ENCODE results near the gene CD38.
"Not testable (repeated sequence)": the region's sequence is repeated elsewhere in the genome, so short reads cannot be mapped to it uniquely, and the experiment has no call there.

The CD38 gene

DNA sequence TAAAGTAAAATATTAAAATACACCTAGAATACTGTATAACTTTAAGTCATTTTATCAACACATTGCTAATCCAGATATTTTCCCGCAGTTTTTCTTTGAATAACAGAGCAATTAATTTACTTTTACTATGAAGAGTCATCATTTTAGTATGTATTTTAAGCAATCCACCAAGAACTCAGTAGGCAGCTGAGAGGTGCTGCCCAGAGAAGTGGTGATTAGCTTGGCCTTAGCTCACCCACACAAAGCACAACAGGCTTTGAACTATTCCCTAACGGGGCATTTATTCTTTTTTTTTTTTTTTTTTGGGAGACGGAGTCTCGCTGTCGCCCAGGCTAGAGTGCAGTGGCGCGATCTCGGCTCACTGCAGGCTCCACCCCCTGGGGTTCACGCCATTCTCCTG, 74.4 kb downstream of the CD38 start:
- Histone ChIP-seq H3K4ac (ENCODE audit: low read depth in 1 of 2, low read length in 2 of 2) (no peak overlapping the region), H2BK5ac (ENCODE audit: low read depth, low read length, poor library complexity, severe bottlenecking) (no peak overlapping the region), H3K4me2 (ENCODE audit: low read length, poor library complexity, severe bottlenecking) (no peak overlapping the region), H3K4me1 (ENCODE audit: control insufficient read depth, insufficient read depth, low read depth, low read length) (peaks cover 4% of the 10 kb centered on the region), H3K14ac (ENCODE audit: low read length in 2 of 2) (no peak overlapping the region), H3K9ac (ENCODE audit: low read length) (no peak overlapping the region), H3K23ac (ENCODE audit: low read length in 2 of 2) (no peak overlapping the region), H2BK120ac (ENCODE audit: low read depth, low read length) (no peak overlapping the region), H2AFZ (ENCODE audit: low read depth, low read length) (no peak overlapping the region), H3K4me3 (ENCODE audit: insufficient read depth in 1 of 2, low read depth in 1 of 2, low read length in 2 of 2) (no peak overlapping the region), H4K8ac (ENCODE audit: low read length) (no peak overlapping the region), H3K36me3 (ENCODE audit: control insufficient read depth in 1 of 2, insufficient read depth in 2 of 2, low read depth in 1 of 2, low read length in 2 of 2) (no peaks in the 10 kb centered on the region), H2BK15ac (ENCODE audit: low read depth, poor library complexity, severe bottlenecking) (no peak overlapping the region), H3K79me1 (replicated peaks; ENCODE audit: low read length, poor library complexity, severe bottlenecking) (no peaks in the 10 kb centered on the region), H3K18ac (ENCODE audit: low read depth in 1 of 2, low read length in 2 of 2) (no peak overlapping the region), H2AK5ac (ENCODE audit: low read length, severe bottlenecking) (no peak overlapping the region), H2BK12ac (ENCODE audit: low read length in 2 of 2) (no peak overlapping the region), H3K9me3 (ENCODE audit: control insufficient read depth, low read length) (no peaks in the 10 kb centered on the region), H3K27ac (ENCODE audit: low read length, poor library complexity, severe bottlenecking) (no peak overlapping the region), H3K27me3 (ENCODE audit: control insufficient read depth in 1 of 2, insufficient read depth in 1 of 2, low read length in 2 of 2) (peaks cover 0 to 17% of the 10 kb centered on the region in 2 experiments), H4K91ac (ENCODE audit: low read length) (no peak overlapping the region)
- 86% methylated on average over 1 of the region's 9 CpGs for WGBS
- DNase-seq = no peak

GRCh38 chr4:15853345-15853744, 75.2 kb downstream of the CD38 start:
- Histone ChIP-seq H3K4me1 (ENCODE audit: control insufficient read depth, insufficient read depth, low read depth, low read length) (peaks cover 2% of the 10 kb centered on the region), H2AK5ac (ENCODE audit: low read length, severe bottlenecking) (no peak overlapping the region), H3K27ac (ENCODE audit: low read length, poor library complexity, severe bottlenecking) (no peak overlapping the region), H3K4me3 (ENCODE audit: insufficient read depth in 1 of 2, low read depth in 1 of 2, low read length in 2 of 2) (no peak overlapping the region), H2AFZ (ENCODE audit: low read depth, low read length) (no peak overlapping the region), H3K79me1 (replicated peaks; ENCODE audit: low read length, poor library complexity, severe bottlenecking) (no peaks in the 10 kb centered on the region), H2BK120ac (ENCODE audit: low read depth, low read length) (no peak overlapping the region), H2BK15ac (ENCODE audit: low read depth, poor library complexity, severe bottlenecking) (no peak overlapping the region), H3K4ac (ENCODE audit: low read depth in 1 of 2, low read length in 2 of 2) (no peak overlapping the region), H3K27me3 (ENCODE audit: control insufficient read depth in 1 of 2, insufficient read depth in 1 of 2, low read length in 2 of 2) (peaks cover 0 to 24% of the 10 kb centered on the region in 2 experiments), H3K4me2 (ENCODE audit: low read length, poor library complexity, severe bottlenecking) (no peak overlapping the region), H3K14ac (ENCODE audit: low read length in 2 of 2) (no peak overlapping the region), H4K8ac (ENCODE audit: low read length) (no peak overlapping the region), H3K9ac (ENCODE audit: low read length) (no peak overlapping the region), H2BK12ac (ENCODE audit: low read length in 2 of 2) (no peak overlapping the region), H4K91ac (ENCODE audit: low read length) (no peak overlapping the region), H3K18ac (ENCODE audit: low read depth in 1 of 2, low read length in 2 of 2) (no peak overlapping the region), H3K23ac (ENCODE audit: low read length in 2 of 2) (no peak overlapping the region), H2BK5ac (ENCODE audit: low read depth, low read length, poor library complexity, severe bottlenecking) (no peak overlapping the region), H3K36me3 (ENCODE audit: control insufficient read depth in 1 of 2, insufficient read depth in 2 of 2, low read depth in 1 of 2, low read length in 2 of 2) (no peaks in the 10 kb centered on the region), H3K9me3 (ENCODE audit: control insufficient read depth, low read length) (no peaks in the 10 kb centered on the region)
- WGBS = 100% methylated on average over 3 of the region's 5 CpGs
- no peak for DNase-seq

DNA sequence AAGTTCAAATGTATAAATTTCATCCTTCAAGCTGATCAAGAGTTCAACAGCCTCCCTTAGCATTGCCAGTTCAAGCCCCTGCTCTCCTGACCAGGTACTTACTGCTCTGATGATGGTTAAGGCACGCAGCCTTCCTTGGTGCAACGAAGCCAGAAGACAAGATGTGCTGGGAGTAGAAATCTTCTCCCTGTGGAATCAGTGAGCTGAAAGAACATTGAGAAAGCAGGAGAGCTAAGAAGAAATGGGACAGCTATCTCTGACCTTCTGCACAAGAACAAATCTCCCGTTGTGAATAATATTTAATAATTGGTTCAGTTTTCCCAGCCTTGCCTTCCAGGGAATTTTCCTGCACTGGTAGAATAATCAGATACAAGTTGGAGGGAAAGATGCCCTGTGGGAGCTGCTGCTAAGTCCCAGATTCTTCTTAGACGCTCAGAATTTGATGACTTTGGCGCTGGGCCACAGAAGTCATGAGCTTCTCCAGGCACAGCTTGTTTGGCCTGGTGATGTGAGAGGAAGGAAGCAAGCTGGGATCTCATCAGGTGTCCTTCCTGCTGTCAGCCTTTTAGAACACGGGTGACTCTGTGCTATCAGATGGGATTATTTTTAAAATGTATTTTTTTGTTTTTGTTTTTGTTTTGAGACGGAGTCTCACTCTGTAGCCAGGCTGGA, 77.8 kb downstream of the CD38 start:
- no peak overlapping the region for H3K14ac ChIP-seq (ENCODE audit: low read length in 2 of 2)
- no peak overlapping the region for H2BK15ac ChIP-seq (ENCODE audit: low read depth, poor library complexity, severe bottlenecking)
- H2BK120ac ChIP-seq (ENCODE audit: low read depth, low read length) = no peak overlapping the region
- H2AK5ac ChIP-seq (ENCODE audit: low read length, severe bottlenecking) = no peak overlapping the region
- peaks cover 2% of the 10 kb centered on the region for H3K4me1 ChIP-seq (ENCODE audit: control insufficient read depth, insufficient read depth, low read depth, low read length)
- H4K8ac ChIP-seq (ENCODE audit: low read length) = no peak overlapping the region
- no peak overlapping the region for H3K9ac ChIP-seq (ENCODE audit: low read length)
- no peak overlapping the region for H2BK5ac ChIP-seq (ENCODE audit: low read depth, low read length, poor library complexity, severe bottlenecking)
- H3K18ac ChIP-seq (ENCODE audit: low read depth in 1 of 2, low read length in 2 of 2) = no peak overlapping the region
- no peak overlapping the region for H3K4ac ChIP-seq (ENCODE audit: low read depth in 1 of 2, low read length in 2 of 2)
- H2BK12ac ChIP-seq (ENCODE audit: low read length in 2 of 2) = no peak overlapping the region
- DNase-seq = no peak
- no peaks in the 10 kb centered on the region for H3K79me1 ChIP-seq (replicated peaks; ENCODE audit: low read length, poor library complexity, severe bottlenecking)
- no peaks in the 10 kb centered on the region for H3K36me3 ChIP-seq (ENCODE audit: control insufficient read depth in 1 of 2, insufficient read depth in 2 of 2, low read depth in 1 of 2, low read length in 2 of 2)
- no peak overlapping the region for H3K4me2 ChIP-seq (ENCODE audit: low read length, poor library complexity, severe bottlenecking)
- WGBS = 81% methylated on average over 7 of the region's 7 CpGs
- no peak overlapping the region for H4K91ac ChIP-seq (ENCODE audit: low read length)
- no peaks in the 10 kb centered on the region for H3K9me3 ChIP-seq (ENCODE audit: control insufficient read depth, low read length)
- H3K27me3 ChIP-seq (ENCODE audit: control insufficient read depth in 1 of 2, insufficient read depth in 1 of 2, low read length in 2 of 2) = peaks cover 0 to 22% of the 10 kb centered on the region in 2 experiments
- H3K27ac ChIP-seq (ENCODE audit: low read length, poor library complexity, severe bottlenecking) = no peak overlapping the region
- no peak overlapping the region for H3K23ac ChIP-seq (ENCODE audit: low read length in 2 of 2)
- H2AFZ ChIP-seq (ENCODE audit: low read depth, low read length) = no peak overlapping the region
- H3K4me3 ChIP-seq (ENCODE audit: insufficient read depth in 1 of 2, low read depth in 1 of 2, low read length in 2 of 2) = no peak overlapping the region

DNA sequence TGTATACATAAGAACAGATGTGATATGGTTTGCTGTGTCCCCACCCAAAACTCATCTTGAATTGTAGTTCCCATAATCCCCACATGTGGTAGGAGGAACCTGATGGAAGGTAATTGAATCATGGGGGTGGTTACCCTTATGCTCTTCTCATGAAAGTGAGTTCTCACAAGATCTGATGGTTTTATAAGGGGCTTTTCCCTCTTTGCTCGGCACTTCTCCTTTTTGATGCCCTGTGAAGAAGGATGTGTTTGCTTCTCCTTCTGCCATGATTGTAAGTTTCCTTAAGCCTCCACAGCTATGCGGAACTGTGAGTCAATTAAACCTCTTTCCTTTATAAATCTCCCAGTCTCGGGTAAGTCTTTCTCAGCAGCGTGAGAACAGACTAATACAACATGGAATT, 83.1 kb downstream of the CD38 start:
- not testable (repeated sequence) for H3K79me1 ChIP-seq (replicated peaks; ENCODE audit: low read length, poor library complexity, severe bottlenecking); H4K8ac ChIP-seq (ENCODE audit: low read length); H3K9me3 ChIP-seq (ENCODE audit: control insufficient read depth, low read length); H2BK120ac ChIP-seq (ENCODE audit: low read depth, low read length); H3K36me3 ChIP-seq (ENCODE audit: control insufficient read depth in 1 of 2, insufficient read depth in 2 of 2, low read depth in 1 of 2, low read length in 2 of 2); H3K9ac ChIP-seq (ENCODE audit: low read length); DNase-seq; H3K27ac ChIP-seq (ENCODE audit: low read length, poor library complexity, severe bottlenecking); H2BK12ac ChIP-seq (ENCODE audit: low read length in 2 of 2); H3K4me3 ChIP-seq (ENCODE audit: insufficient read depth in 1 of 2, low read depth in 1 of 2, low read length in 2 of 2); H3K4ac ChIP-seq (ENCODE audit: low read depth in 1 of 2, low read length in 2 of 2); H4K91ac ChIP-seq (ENCODE audit: low read length); H3K4me2 ChIP-seq (ENCODE audit: low read length, poor library complexity, severe bottlenecking); H3K14ac ChIP-seq (ENCODE audit: low read length in 2 of 2); H3K4me1 ChIP-seq (ENCODE audit: control insufficient read depth, insufficient read depth, low read depth, low read length); H3K18ac ChIP-seq (ENCODE audit: low read depth in 1 of 2, low read length in 2 of 2); H2BK15ac ChIP-seq (ENCODE audit: low read depth, poor library complexity, severe bottlenecking); H2AFZ ChIP-seq (ENCODE audit: low read depth, low read length); H3K23ac ChIP-seq (ENCODE audit: low read length in 2 of 2); H2AK5ac ChIP-seq (ENCODE audit: low read length, severe bottlenecking); H2BK5ac ChIP-seq (ENCODE audit: low read depth, low read length, poor library complexity, severe bottlenecking)
- WGBS = 80% methylated on average over 1 of the region's 4 CpGs
- peaks cover 0 to 16% of the 10 kb centered on the region in 2 experiments for H3K27me3 ChIP-seq (ENCODE audit: control insufficient read depth in 1 of 2, insufficient read depth in 1 of 2, low read length in 2 of 2)
